ENCODE results near the gene TOMT. TPM values are rescaled to one million over a fixed set of nuclear protein-coding genes. Genes with fewer than 3 reads are reported as not detected.

The TOMT gene
- total and polyA plus RNA-seq, 7 donors, result not detected

- Histone ChIP-seq H3K4me3 (no peak overlapping the region), H3K9me3 (no peaks in the 10 kb centered on the region), H3K36me3 (ENCODE audit: insufficient read depth in 1 of 2, low read depth in 1 of 2) (no peaks in the 10 kb centered on the region), H3K27me3 (ENCODE audit: insufficient read depth in 3 of 3, low read length in 2 of 3) (peaks cover 0 to 2% (median 0%) of the 10 kb centered on the region in 3 donors), H3K4me1 (no peaks in the 10 kb centered on the region), H3K27ac (no peak overlapping the region)
- 81 to 91% (median 90%) methylated on average over 4 of the region's 4 CpGs for WGBS, 3 donors
- no peak for ATAC-seq
- DNase-seq, result no peak
- intact Hi-C loops (cut with DNase I), result no loop called here
- TF ChIP-seq, protein P1, sequence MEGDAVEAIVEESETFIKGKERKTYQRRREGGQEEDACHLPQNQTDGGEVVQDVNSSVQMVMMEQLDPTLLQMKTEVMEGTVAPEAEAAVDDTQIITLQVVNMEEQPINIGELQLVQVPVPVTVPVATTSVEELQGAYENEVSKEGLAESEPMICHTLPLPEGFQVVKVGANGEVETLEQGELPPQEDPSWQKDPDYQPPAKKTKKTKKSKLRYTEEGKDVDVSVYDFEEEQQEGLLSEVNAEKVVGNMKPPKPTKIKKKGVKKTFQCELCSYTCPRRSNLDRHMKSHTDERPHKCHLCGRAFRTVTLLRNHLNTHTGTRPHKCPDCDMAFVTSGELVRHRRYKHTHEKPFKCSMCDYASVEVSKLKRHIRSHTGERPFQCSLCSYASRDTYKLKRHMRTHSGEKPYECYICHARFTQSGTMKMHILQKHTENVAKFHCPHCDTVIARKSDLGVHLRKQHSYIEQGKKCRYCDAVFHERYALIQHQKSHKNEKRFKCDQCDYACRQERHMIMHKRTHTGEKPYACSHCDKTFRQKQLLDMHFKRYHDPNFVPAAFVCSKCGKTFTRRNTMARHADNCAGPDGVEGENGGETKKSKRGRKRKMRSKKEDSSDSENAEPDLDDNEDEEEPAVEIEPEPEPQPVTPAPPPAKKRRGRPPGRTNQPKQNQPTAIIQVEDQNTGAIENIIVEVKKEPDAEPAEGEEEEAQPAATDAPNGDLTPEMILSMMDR (IDR thresholded peaks at IDR 0.05), result no peak
These were observed 50.0 kb downstream of the TOMT start for GRCh38 chr11:72155751-72156150.

- 80 to 91% (median 80%) methylated on average over 4 of the region's 4 CpGs for WGBS, 3 donors
- no peak overlapping the region for H3K4me3 ChIP-seq
- ATAC-seq (no peak), DNase-seq (no peak)
- H3K36me3 ChIP-seq (ENCODE audit: insufficient read depth in 1 of 2, low read depth in 1 of 2), result no peaks in the 10 kb centered on the region
- no peaks in the 10 kb centered on the region for H3K9me3 ChIP-seq
- TF ChIP-seq, protein P1 (IDR thresholded peaks at IDR 0.05), result no peak
- no peaks in the 10 kb centered on the region for H3K4me1 ChIP-seq
- H3K27ac ChIP-seq, result no peak overlapping the region
- intact Hi-C loops (cut with DNase I), result no loop called here
- H3K27me3 ChIP-seq (ENCODE audit: insufficient read depth in 3 of 3, low read length in 2 of 3), result peaks cover 0 to 2% (median 0%) of the 10 kb centered on the region in 3 donors
These were observed 51.4 kb downstream of the TOMT start for GRCh38 chr11:72157131-72157530.

Other genes starting within 250 kb of the TOMT start
- not detected for gene DEFB131B, start 227.5 kb upstream of the TOMT start, total RNA-seq
- not detected for gene DEFB131B, start 227.5 kb upstream of the TOMT start, polyA plus RNA-seq
- 1 to 10 TPM; 1.3 to 3.9 (median 1.6) TPM for gene XNDC1N, start 177.3 kb upstream of the TOMT start, total RNA-seq
- 1 to 10 TPM in 1 of 3 donors, under 1 TPM in 2; 0.82 to 2.8 (median 0.86) TPM for gene XNDC1N, start 177.3 kb upstream of the TOMT start, polyA plus RNA-seq
- 10 to 100 TPM; 23.0 to 29.7 (median 27.0) TPM for gene RNF121, start 176.9 kb upstream of the TOMT start, total RNA-seq
- 10 to 100 TPM; 24.1 to 51.7 (median 36.3) TPM for gene RNF121, start 176.9 kb upstream of the TOMT start, polyA plus RNA-seq
- 1 to 10 TPM; 2.9 to 4.4 (median 3.2) TPM for gene IL18BP, start 107.0 kb upstream of the TOMT start, total RNA-seq
- gene IL18BP, start 107.0 kb upstream of the TOMT start, polyA plus RNA-seq, result 1 to 10 TPM; 1.5 to 2.1 (median 2.0) TPM
- gene NUMA1, start 25.4 kb upstream of the TOMT start, total RNA-seq, result 100 to 1,000 TPM in 3 of 4 donors, 10 to 100 TPM in 1; 100.0 to 130 (median 111) TPM
- gene NUMA1, start 25.4 kb upstream of the TOMT start, polyA plus RNA-seq, result 100 to 1,000 TPM in 1 of 3 donors, 10 to 100 TPM in 2; 68.9 to 102 (median 92.8) TPM
- gene LRRC51, start 25.1 kb upstream of the TOMT start, total RNA-seq, result 1 to 10 TPM; 4.9 to 5.9 (median 5.4) TPM
- 10 to 100 TPM in 1 of 3 donors, 1 to 10 TPM in 2; 4.0 to 10.4 (median 7.0) TPM for gene LRRC51, start 25.1 kb upstream of the TOMT start, polyA plus RNA-seq
- gene LAMTOR1, start 2.6 kb upstream of the TOMT start, total RNA-seq, result 10 to 100 TPM; 74.9 to 91.2 (median 80.4) TPM
- 100 to 1,000 TPM; 101 to 223 (median 141) TPM for gene LAMTOR1, start 2.6 kb upstream of the TOMT start, polyA plus RNA-seq
- gene ANAPC15, start 6.8 kb downstream of the TOMT start, total RNA-seq, result 10 to 100 TPM; 32.7 to 45.7 (median 37.1) TPM
- 10 to 100 TPM; 33.0 to 49.2 (median 43.0) TPM for gene ANAPC15, start 6.8 kb downstream of the TOMT start, polyA plus RNA-seq
- under 1 TPM in 1 of 4 donors, not detected in 3; 0.58 TPM for gene FOLR3, start 29.8 kb downstream of the TOMT start, total RNA-seq
- under 1 TPM in 1 of 3 donors, not detected in 2; 0.09 TPM for gene FOLR3, start 29.8 kb downstream of the TOMT start, polyA plus RNA-seq
- under 1 TPM in 2 of 4 donors, not detected in 2; 0.22 to 0.36 TPM for gene FOLR1, start 86.2 kb downstream of the TOMT start, total RNA-seq
- not detected for gene FOLR1, start 86.2 kb downstream of the TOMT start, polyA plus RNA-seq
- gene FOLR2, start 110.9 kb downstream of the TOMT start, total RNA-seq, result 10 to 100 TPM in 2 of 4 donors, 1 to 10 TPM in 2; 5.3 to 14.2 (median 9.4) TPM
- 1 to 10 TPM; 2.9 to 4.5 (median 4.5) TPM for gene FOLR2, start 110.9 kb downstream of the TOMT start, polyA plus RNA-seq
- 100 to 1,000 TPM in 3 of 4 donors, 10 to 100 TPM in 1; 90.7 to 125 (median 121) TPM for gene INPPL1, start 118.8 kb downstream of the TOMT start, total RNA-seq
- gene INPPL1, start 118.8 kb downstream of the TOMT start, polyA plus RNA-seq, result 10 to 100 TPM; 35.2 to 84.9 (median 60.1) TPM
- gene PHOX2A, start 138.3 kb downstream of the TOMT start, total RNA-seq, result not detected
- gene PHOX2A, start 138.3 kb downstream of the TOMT start, polyA plus RNA-seq, result under 1 TPM in 1 of 3 donors, not detected in 2; 0.07 TPM